H1 (cell line): ENCODE data around the gene OR10V1. TPM values are rescaled to one million over a fixed set of nuclear protein-coding genes. Genes with fewer than 3 reads are reported as not detected.

Source experiments
- CTCF ChIA-PET: fragments of 300-600 bp; sonication (Branson Sonifier 250); formaldehyde crosslinking; loops from one replicate; lab custom pipeline; 2021; ENCODE audit not compliant: partially characterized antibody; lab: Charles Lee
- POLR2A ChIA-PET: fragments of 300-600 bp; sonication (Branson Sonifier 250); formaldehyde crosslinking; loops from one replicate; lab custom pipeline; 2021; ENCODE audit warnings: inconsistent platforms; ENCODE audit not compliant: partially characterized antibody; lab: Charles Lee
- DNase-seq, 2 experiments: peaks; one replicate each; pipeline versions ENCODE4 v3.0.0 to v3.0.0-alpha.2; 2010 to 2022; ENCODE audit warnings: low spot score in 2 of 2, low read depth in 1 of 2, mixed read lengths in 1 of 2
- FAIRE-seq: peaks from 2 replicates; lab custom pipeline; 2011; peaks lifted over from hg19 to GRCh38; lab: Jason Lieb, UNC
- H2AFZ ChIP-seq: 2 replicates; pipeline ENCODE4 v1.8.1; 2012; ENCODE audit warnings: low read length, inconsistent platforms
- H2AK5ac ChIP-seq: 2 replicates; pipeline ENCODE4 v1.6.1; 2013; ENCODE audit warnings: low read depth, low read length
- H2BK120ac ChIP-seq: replicated peaks from 2 replicates; pipeline ENCODE3; 2013; ENCODE audit warnings: low read depth, low read length, inconsistent platforms
- H2BK12ac ChIP-seq: 2 replicates; pipeline ENCODE4 v1.6.1; 2013; ENCODE audit warnings: low read depth, low read length
- H2BK15ac ChIP-seq: 2 replicates; pipeline ENCODE4 v1.6.1; 2013; ENCODE audit warnings: low read length
- H2BK20ac ChIP-seq: 2 replicates; pipeline ENCODE4 v1.6.1; 2013; ENCODE audit warnings: low read length
- H2BK5ac ChIP-seq: 2 replicates; pipeline ENCODE4 v1.6.1; 2013; ENCODE audit warnings: low read depth, low read length
- H3K14ac ChIP-seq: 2 replicates; pipeline ENCODE4 v1.6.1; 2013; ENCODE audit warnings: inconsistent platforms; ENCODE audit not compliant: insufficient read length
- H3K18ac ChIP-seq: 2 replicates; pipeline ENCODE4 v1.6.1; 2013; ENCODE audit warnings: low read length; ENCODE audit errors: extremely low read depth
- H3K23ac ChIP-seq: 2 replicates; pipeline ENCODE4 v1.6.1; 2013; ENCODE audit warnings: inconsistent platforms; ENCODE audit not compliant: insufficient read length
- H3K23me2 ChIP-seq: 2 replicates; pipeline ENCODE4 v1.6.1; 2013; ENCODE audit warnings: low read depth, low read length
- H3K27ac ChIP-seq: 2 replicates; pipeline ENCODE4 v1.6.1; 2011; ENCODE audit warnings: low read depth, low read length, inconsistent platforms
- H3K27me3 ChIP-seq, 4 experiments: replicated peaks in 1 of 4; 1 replicate in 1 of 4; 2 replicates in 3 of 4; pipeline versions ENCODE4 v1.6.1 to v1.8.1; 2011 to 2013; ENCODE audit warnings: low read length in 3 of 4, mild to moderate bottlenecking in 3 of 4, inconsistent platforms in 2 of 4, mixed read lengths in 2 of 4, moderate library complexity in 1 of 4; ENCODE audit not compliant: control insufficient read depth in 3 of 4, insufficient read depth in 3 of 4; ENCODE audit errors: extremely low read depth in 1 of 4
- H3K36me3 ChIP-seq, 4 experiments: 2 replicates each; pipeline versions ENCODE4 v1.6.1 to v1.8.1; 2011 to 2013; ENCODE audit warnings: mild to moderate bottlenecking in 4 of 4, low read length in 3 of 4, moderate library complexity in 2 of 4, control low read depth in 1 of 4, inconsistent platforms in 1 of 4; ENCODE audit not compliant: insufficient read depth in 4 of 4, control insufficient read depth in 2 of 4
- H3K4ac ChIP-seq: replicated peaks from 2 replicates; pipeline ENCODE3; 2013; ENCODE audit warnings: low read length, low read depth, mixed read lengths, inconsistent platforms; ENCODE audit not compliant: insufficient read length
- H3K4me1 ChIP-seq, 4 experiments: replicated peaks in 1 of 4; 1 replicate in 1 of 4; 2 replicates in 3 of 4; pipeline versions ENCODE4 v1.6.1 to v1.8.1; 2011 to 2013; ENCODE audit warnings: low read length in 3 of 4, inconsistent platforms in 2 of 4, mixed read lengths in 1 of 4; ENCODE audit not compliant: insufficient read depth in 4 of 4, control insufficient read depth in 3 of 4
- H3K4me2 ChIP-seq, 2 experiments: 2 replicates each; pipeline versions ENCODE4 v1.6.1 to v1.8.1; 2011 to 2013; ENCODE audit warnings: low read depth in 2 of 2, low read length in 2 of 2, control low read depth in 1 of 2, inconsistent platforms in 1 of 2, mild to moderate bottlenecking in 1 of 2; ENCODE audit not compliant: insufficient read depth in 1 of 2
- H3K4me3 ChIP-seq, 4 experiments: fragments of 200-600, 300-600 bp in 1 of 4; sonication (generic), shearing (Covaris generic), sonication (Bioruptor Twin) in 1 of 4; 2 replicates each; pipeline versions ENCODE4 v1.5.1 to v1.8.1; 2011 to 2016; ENCODE audit warnings: low read length in 4 of 4, low read depth in 3 of 4, control low read depth in 2 of 4, inconsistent platforms in 2 of 4, mild to moderate bottlenecking in 2 of 4, mixed read lengths in 1 of 4, moderate library complexity in 1 of 4; ENCODE audit not compliant: insufficient read depth in 2 of 4; ENCODE audit errors: extremely low read depth in 1 of 4
- H3K56ac ChIP-seq: replicated peaks from 2 replicates; pipeline ENCODE3; 2013; ENCODE audit warnings: low read depth, mild to moderate bottlenecking, mixed read lengths, low read length, inconsistent platforms; ENCODE audit not compliant: insufficient read length
- H3K79me1 ChIP-seq: 2 replicates; pipeline ENCODE4 v1.6.1; 2013; ENCODE audit warnings: low read depth, low read length, control low read depth
- H3K79me2 ChIP-seq, 2 experiments: 2 replicates each; pipeline versions ENCODE4 v1.6.1 to v1.8.1; 2012 to 2013; ENCODE audit warnings: low read length in 2 of 2, mild to moderate bottlenecking in 2 of 2, inconsistent platforms in 1 of 2; ENCODE audit not compliant: insufficient read depth in 2 of 2, control insufficient read depth in 1 of 2
- H3K9ac ChIP-seq, 4 experiments: replicated peaks in 1 of 4; 1 replicate in 1 of 4; 2 replicates in 3 of 4; pipeline versions ENCODE4 v1.6.1 to v1.8.1; 2011 to 2013; ENCODE audit warnings: low read depth in 3 of 4, low read length in 3 of 4, control low read depth in 2 of 4, mild to moderate bottlenecking in 2 of 4, moderate library complexity in 2 of 4, inconsistent platforms in 1 of 4; ENCODE audit errors: extremely low read depth in 1 of 4
- H3K9me3 ChIP-seq, 2 experiments: 2 replicates each; pipeline versions ENCODE4 v1.6.1 to v1.8.1; 2012 to 2013; ENCODE audit warnings: mild to moderate bottlenecking in 2 of 2, moderate library complexity in 2 of 2, control low read depth in 1 of 2, inconsistent platforms in 1 of 2, low read depth in 1 of 2, low read length in 1 of 2, mixed read lengths in 1 of 2; ENCODE audit not compliant: insufficient read depth in 2 of 2
- H4K20me1 ChIP-seq, 2 experiments: replicated peaks in 1 of 2; 2 replicates each; pipeline versions ENCODE3 to v1.8.1; 2011 to 2013; ENCODE audit warnings: inconsistent platforms in 2 of 2, low read length in 2 of 2, mild to moderate bottlenecking in 1 of 2; ENCODE audit not compliant: insufficient read depth in 2 of 2, control insufficient read depth in 1 of 2
- H4K5ac ChIP-seq: 2 replicates; pipeline ENCODE4 v1.6.1; 2013; ENCODE audit warnings: low read length, low read depth, mixed read lengths, inconsistent platforms; ENCODE audit not compliant: insufficient read length
- H4K8ac ChIP-seq: 2 replicates; pipeline ENCODE4 v1.8.0; 2013; ENCODE audit warnings: mild to moderate bottlenecking, moderate library complexity, low read length, inconsistent platforms; ENCODE audit not compliant: insufficient read depth; ENCODE audit errors: extremely low read depth
- H4K91ac ChIP-seq: replicated peaks from 2 replicates; pipeline ENCODE3; 2013; ENCODE audit warnings: low read length, mixed read lengths, inconsistent platforms; ENCODE audit not compliant: insufficient read length
- BACH1 ChIP-seq: IDR thresholded peaks from 2 replicates; pipeline ENCODE4 v1.6.1; 2012; ENCODE audit warnings: low read length, improper control_type of control experiment
- CBX8 ChIP-seq: fragments of 300-800, 300-1000 bp; sonication (generic); IDR thresholded peaks from 2 replicates; pipeline ENCODE4 v1.7.1; 2016; ENCODE audit warnings: low read depth, low read length, borderline replicate concordance
- CHD2 ChIP-seq: IDR thresholded peaks from 2 replicates; pipeline ENCODE4 v1.6.1; 2012; ENCODE audit warnings: low read length, improper control_type of control experiment
- JUND ChIP-seq: IDR thresholded peaks from 2 replicates; pipeline ENCODE4 v1.6.1; 2011; ENCODE audit warnings: mild to moderate bottlenecking, improper control_type of control experiment, low read length
- PHF8 ChIP-seq: fragments of 200-600 bp; sonication (generic); conservative IDR thresholded peaks from 2 replicates; pipeline ENCODE4 v1.7.1; 2012; ENCODE audit warnings: low read depth, mild to moderate bottlenecking, inconsistent platforms, low read length, moderate library complexity
- RFX5 ChIP-seq: IDR thresholded peaks from 2 replicates; pipeline ENCODE4 v1.6.1; 2011; ENCODE audit warnings: low read depth, low read length, improper control_type of control experiment, borderline replicate concordance
- RXRA ChIP-seq: IDR thresholded peaks from 2 replicates; pipeline ENCODE4 v1.6.1; 2011; ENCODE audit warnings: low read depth, mild to moderate bottlenecking, low read length, moderate library complexity; ENCODE audit not compliant: insufficient read depth
- SP1 ChIP-seq: IDR thresholded peaks from 2 replicates; pipeline ENCODE4 v1.6.1; 2011; ENCODE audit warnings: low read depth, low read length
- WGBS, 2 experiments: shearing (Covaris generic) in 1 of 2; methylation state at CpG; one replicate each; pipeline versions ENCODE4 v1.1.6 to v1.1.7; 2013 to 2015; ENCODE audit warnings: low lambda C conversion rate in 2 of 2, mixed read lengths in 2 of 2, inconsistent platforms in 1 of 2, low coverage in 1 of 2, missing lambda C conversion rate in 1 of 2; ENCODE audit not compliant: insufficient replicate concordance in 2 of 2, insufficient coverage in 1 of 2, insufficient read length in 1 of 2; ENCODE audit errors: extremely low coverage in 1 of 2, missing lambda C conversion rate in 1 of 2; 5-methylcytosine and 5-hydroxymethylcytosine counted together
- polyA plus RNA-seq, 7 experiments: library from polyadenylated mRNA; depleted of rRNA in 3 of 7; stranded (reverse) in 5 of 7; unstranded in 2 of 7; fragments of >200 nt in 5 of 7; fragments of 200-250 nt in 2 of 7; gene quantifications; 1 replicate in 5 of 7; 2 replicates in 1 of 7; 4 replicates in 1 of 7; pipeline versions ENCODE4 v1.2.1 to v1.2.3, GENCODE V29; 2011 to 2013; ENCODE audit warnings: missing spikeins in 2 of 7, mixed read lengths in 2 of 7
- total RNA-seq: library from RNA; stranded (reverse); fragmentation: NEBNext Ultra II Directional; extraction: Animal tissue kit (Norgen Biotek cat#: 25700); gene quantifications from 2 replicates; pipeline ENCODE4 v1.2.1, GENCODE V29; 2021

OR10V1 gene
- total and polyA plus RNA-seq, 2 of the 8 experiments (the other 6 are each of a cell fraction or from before 2014, with no cell fraction given): not detected

- peaks cover 2 to 11% (median 7%) of the 10 kb centered on the region in 4 experiments; a peak in 6 of 7 replicates for H3K4me1 ChIP-seq
- no peak overlapping the region for H2BK5ac ChIP-seq
- H2BK20ac ChIP-seq: no peak overlapping the region
- H3K14ac ChIP-seq: no peak overlapping the region
- H3K79me2 ChIP-seq: peaks cover 24 to 61% of the 10 kb centered on the region in 2 experiments
- peaks cover 25% of the 10 kb centered on the region for H3K79me1 ChIP-seq
- peaks cover 10% of the 10 kb centered on the region; the same call in 1 of the 2 replicates for H3K23me2 ChIP-seq
- no peak overlapping the region; a peak in 1 of 7 replicates for H3K9ac ChIP-seq
- WGBS, 2 experiments: 67% methylated on average over 4 of the region's 4 CpGs; no CpG with 5 or more reads in 1 of the 2 experiments
- H4K8ac ChIP-seq: no peak overlapping the region
- H3K56ac ChIP-seq: no peak overlapping the region
- 0 out of 2 replicates have a peak overlapping the region, but pooled peaks have one; percentile 55 for H3K18ac ChIP-seq
- peak overlapping the region; percentile 87 to 89 for H3K4me2 ChIP-seq
- ChIA-PET POLR2A (interaction anchor here (1.1 to 3.0 kb wide), 3 partner anchors 8 to 45 kb away, joined by 3 to 8 read pairs (median 4); no protein-coding TSS in a partner anchor), CTCF (interaction anchor here (0.9 to 5.5 kb wide), 5 partner anchors 10 to 79 kb away, joined by 3 to 48 read pairs (median 7); no protein-coding TSS in a partner anchor)
- no peak overlapping the region for H4K5ac ChIP-seq
- no peak for DNase-seq
- H3K27me3 ChIP-seq: peaks cover 0 to 6% (median 0%) of the 10 kb centered on the region in 4 experiments; a peak in 1 of 7 replicates
- H3K4ac ChIP-seq: no peak overlapping the region
- H4K20me1 ChIP-seq: peaks cover 7 to 22% of the 10 kb centered on the region in 2 experiments
- no peaks in the 10 kb centered on the region for H3K9me3 ChIP-seq
- no peak overlapping the region for H2BK12ac ChIP-seq
- no peak overlapping the region for H2BK15ac ChIP-seq
- H3K4me3 ChIP-seq: peak overlapping the region in 2 of 4 experiments; percentile 88 to 94; a peak in 3 of 8 replicates
- H2AK5ac ChIP-seq: no peak overlapping the region
- H4K91ac ChIP-seq: no peak overlapping the region
- no peak for FAIRE-seq
- no peaks in the 10 kb centered on the region for H3K36me3 ChIP-seq
- H2BK120ac ChIP-seq: no peak overlapping the region
- no peak overlapping the region for H3K23ac ChIP-seq
- no peak overlapping the region for H3K27ac ChIP-seq
- no peak overlapping the region for H2AFZ ChIP-seq
- TF ChIP-seq BACH1 (no peak), RXRA (no peak), CBX8 (no peak), PHF8 (no peak), JUND (no peak), RFX5 (no peak), CHD2 (no peak), SP1 (no peak)
Observed at GRCh38 chr11:59756845-59757244, 43.2 kb upstream of the OR10V1 start.
